HCT116 (cell line): ENCODE data around the gene TRDN. TPM values are rescaled to one million over a fixed set of nuclear protein-coding genes. Genes with fewer than 3 reads are reported as not detected.
A peak's percentile ranks its signal among the peaks of the same experiment; 100 is the strongest.

ENCODE experiments used
- ATAC-seq: fragments of 200-7000 bp; cut with Tn5 transposase; 2 replicates; pipeline ENCODE4 v1.9.1; 2020; ENCODE audit warnings: mild to moderate bottlenecking, moderate library complexity
- BruUV-seq: library from RNA; stranded (reverse); fragments of 400-500 nt; replicated peaks from 2 replicates; lab custom pipeline; 2021; lab: Mats Ljungman, UMichigan
- CTCF ChIA-PET: fragments of 300-600 bp; sonication (Branson Sonifier 250); formaldehyde crosslinking; loops from one replicate; lab custom pipeline; 2021; ENCODE audit warnings: antibody characterized with exemption; lab: Charles Lee
- POLR2A ChIA-PET: fragments of 300-600, 350-600 bp; sonication (Branson Sonifier 250); formaldehyde crosslinking; loops from one replicate; lab custom pipeline; 2021; ENCODE audit warnings: antibody characterized with exemption; lab: Charles Lee
- RAD21 ChIA-PET, 2 experiments: fragments of 300-600 bp; sonication (Branson Sonifier 250); formaldehyde crosslinking; loops; one replicate each; lab custom pipeline; 2023; ENCODE audit warnings: low total read pairs in 2 of 2; ENCODE audit not compliant: uncharacterized antibody in 2 of 2, unreplicated experiment in 2 of 2, low non-redundant PET in 1 of 2; lab: Charles Lee
- DNase-seq: peaks from one replicate; pipeline ENCODE4 v3.0.0-alpha.2; 2010; ENCODE audit warnings: low read depth, low spot score
- H2AFZ ChIP-seq: fragments of 200-600 bp; shearing (Covaris generic), sonication (generic); 2 replicates; pipeline ENCODE4 v1.6.1; 2017; ENCODE audit warnings: low read depth, mixed run types, mixed read lengths, antibody characterized with exemption, low read length; ENCODE audit not compliant: poor library complexity, severe bottlenecking
- H3K27ac ChIP-seq: 2 replicates; pipeline ENCODE4 v1.5.1; 2012; ENCODE audit warnings: low read depth, low read length
- H3K27me3 ChIP-seq: fragments of 200-600 bp; sonication (generic); 2 replicates; pipeline ENCODE4 v1.6.1; 2016; ENCODE audit warnings: mixed run types, low read length, mixed read lengths; ENCODE audit not compliant: insufficient read depth
- H3K36me3 ChIP-seq, 2 experiments: fragments of 200-500 bp in 1 of 2; fragments of 200-600 bp in 1 of 2; sonication (Bioruptor generic) in 1 of 2; sonication (generic) in 1 of 2; 2 replicates each; pipeline versions ENCODE4 v1.5.1 to v1.6.1; 2014 to 2016; ENCODE audit warnings: low read length in 2 of 2, inconsistent platforms in 1 of 2, mixed read lengths in 1 of 2, mixed run types in 1 of 2; ENCODE audit not compliant: insufficient read depth in 2 of 2, control insufficient read depth in 1 of 2
- H3K4me1 ChIP-seq, 2 experiments: fragments of 200-600 bp in 1 of 2; sonication (generic) in 1 of 2; 2 replicates each; pipeline versions ENCODE4 v1.5.1 to v1.6.1; 2012 to 2017; ENCODE audit warnings: low read length in 2 of 2, inconsistent platforms in 1 of 2, mild to moderate bottlenecking in 1 of 2, mixed read lengths in 1 of 2, mixed run types in 1 of 2, moderate library complexity in 1 of 2; ENCODE audit not compliant: insufficient read depth in 2 of 2, control insufficient read depth in 1 of 2
- H3K4me2 ChIP-seq: fragments of 200-600 bp; sonication (generic); 2 replicates; pipeline ENCODE4 v1.6.1; 2017; ENCODE audit warnings: mixed run types, low read length, mixed read lengths
- H3K4me3 ChIP-seq, 2 experiments: fragments of 200-600 bp in 1 of 2; sonication (generic) in 1 of 2; replicated peaks in 1 of 2; 2 replicates each; pipeline ENCODE4 v1.5.1; 2011 to 2016; ENCODE audit warnings: low read length in 2 of 2, control low read depth in 1 of 2, low read depth in 1 of 2, mild to moderate bottlenecking in 1 of 2, mixed read lengths in 1 of 2, mixed run types in 1 of 2
- H3K79me2 ChIP-seq: fragments of 200-600 bp; sonication (generic); 2 replicates; pipeline ENCODE4 v1.6.1; 2017; ENCODE audit warnings: mild to moderate bottlenecking, mixed run types, low read length, moderate library complexity, mixed read lengths; ENCODE audit not compliant: insufficient read depth
- H3K9ac ChIP-seq: fragments of 200-600 bp; sonication (generic); 2 replicates; pipeline ENCODE4 v1.6.1; 2016; ENCODE audit warnings: low read length, mixed read lengths
- H3K9me2 ChIP-seq: fragments of 200-600 bp; sonication (generic), shearing (Covaris generic); 2 replicates; pipeline ENCODE4 v1.6.1; 2017; ENCODE audit warnings: mixed run types, mild to moderate bottlenecking, moderate library complexity; ENCODE audit not compliant: insufficient read depth
- H3K9me3 ChIP-seq, 2 experiments: fragments of 200-500 bp in 1 of 2; fragments of 200-600 bp in 1 of 2; sonication (Bioruptor generic) in 1 of 2; sonication (generic) in 1 of 2; 2 replicates each; pipeline ENCODE4 v1.6.1; 2014 to 2017; ENCODE audit warnings: low read length in 2 of 2, mixed read lengths in 2 of 2, inconsistent platforms in 1 of 2, low read depth in 1 of 2, mild to moderate bottlenecking in 1 of 2, mixed run types in 1 of 2, moderate library complexity in 1 of 2; ENCODE audit not compliant: control insufficient read depth in 1 of 2, insufficient read depth in 1 of 2
- H4K20me1 ChIP-seq: fragments of 200-600 bp; sonication (generic), shearing (Covaris generic); 2 replicates; pipeline ENCODE4 v1.6.1; 2017; ENCODE audit warnings: mixed run types, mild to moderate bottlenecking, moderate library complexity; ENCODE audit not compliant: insufficient read depth
- ATF3 ChIP-seq: IDR thresholded peaks from 2 replicates; pipeline ENCODE4 v1.6.1; 2012
- CTCF ChIP-seq, 3 experiments: fragments of 200-600 bp in 1 of 3; sonication (generic) in 1 of 3; IDR thresholded peaks in 2 of 3; conservative IDR thresholded peaks in 1 of 3; 2 replicates each; pipeline ENCODE4 v1.5.1; 2012 to 2017; ENCODE audit warnings: low read depth in 2 of 3, low read length in 2 of 3, antibody characterized with exemption in 1 of 3, borderline replicate concordance in 1 of 3, control low read depth in 1 of 3, mild to moderate bottlenecking in 1 of 3, mixed read lengths in 1 of 3, mixed run types in 1 of 3, moderate library complexity in 1 of 3; ENCODE audit not compliant: insufficient read depth in 1 of 3
- EGR1 ChIP-seq: IDR thresholded peaks from 2 replicates; pipeline ENCODE4 v1.6.1; 2012; ENCODE audit warnings: low read depth
- EZH2 ChIP-seq: fragments of 200-600 bp; sonication (generic); IDR thresholded peaks from 2 replicates; pipeline ENCODE4 v1.6.1; 2017; ENCODE audit warnings: antibody characterized with exemption, mixed run types
- JUND ChIP-seq: IDR thresholded peaks from 2 replicates; pipeline ENCODE4 v1.6.1; 2012
- RAD21 ChIP-seq: IDR thresholded peaks from 2 replicates; pipeline ENCODE4 v1.6.1; 2012; ENCODE audit warnings: low read depth, mild to moderate bottlenecking
- intact Hi-C: fragments of 100-400 bp; cut with micrococcal nuclease; formaldehyde crosslinking; loops from 2 replicates; pipeline ENCODE4 v1.10.0; 2022
- total RNA-seq: library from RNA; stranded (reverse); gene quantifications from one replicate; pipeline ENCODE4 v1.2.1, GENCODE V29; 2021; ENCODE audit not compliant: unreplicated experiment

Gene TRDN
- total RNA-seq, 1 experiment from 2014 or later, result not detected

- no TSS peak for BruUV-seq
- H3K9me2 ChIP-seq, result no peaks in the 10 kb centered on the region
- H3K4me2 ChIP-seq, result no peak overlapping the region
- H3K36me3 ChIP-seq, result no peaks in the 10 kb centered on the region
- H3K9me3 ChIP-seq, result no peaks in the 10 kb centered on the region
- H4K20me1 ChIP-seq, result no peaks in the 10 kb centered on the region; the same call in 1 of the 2 replicates
- RAD21 ChIA-PET, result no interaction called here
- peaks cover 25% of the 10 kb centered on the region for H3K27me3 ChIP-seq
- no peak overlapping the region for H2AFZ ChIP-seq
- CTCF ChIA-PET, result interaction anchor here (1.4 kb wide), 1 partner anchor 514 kb away, joined by 6 read pairs; no protein-coding TSS in a partner anchor
- POLR2A ChIA-PET, result no interaction called here
- ATAC-seq, result no peak
- no peaks in the 10 kb centered on the region for H3K79me2 ChIP-seq
- intact Hi-C loops, result no loop called here
- DNase-seq, result no peak
- H3K27ac ChIP-seq, result no peak overlapping the region
- H3K4me1 ChIP-seq, result no peaks in the 10 kb centered on the region
- H3K4me3 ChIP-seq, result no peak overlapping the region
- no peak overlapping the region for H3K9ac ChIP-seq
- no peak for TF ChIP-seq ATF3
- no peak for TF ChIP-seq JUND
These were observed 253.0 kb downstream of the TRDN start for GRCh38 chr6:123383718-123384117.

GRCh38 chr6:123380257-123380656, 256.5 kb downstream of the TRDN start:
- no peaks in the 10 kb centered on the region for H3K9me2 ChIP-seq
- H4K20me1 ChIP-seq, result no peaks in the 10 kb centered on the region; the same call in 1 of the 2 replicates
- intact Hi-C loops, result loop anchor here (1.0 kb wide), 1 partner anchor 511 kb away; no protein-coding TSS in a partner anchor
- H3K27ac ChIP-seq, result no peak overlapping the region
- no TSS peak for BruUV-seq
- no peaks in the 10 kb centered on the region for H3K79me2 ChIP-seq
- no peaks in the 10 kb centered on the region for H3K4me1 ChIP-seq
- H3K36me3 ChIP-seq, result no peaks in the 10 kb centered on the region
- no peaks in the 10 kb centered on the region for H3K9me3 ChIP-seq
- no peak overlapping the region for H3K9ac ChIP-seq
- ATAC-seq, result peak; percentile 90
- no peak overlapping the region for H2AFZ ChIP-seq
- ChIA-PET CTCF (interaction anchor here (0.6 to 2.4 kb wide), 6 partner anchors 10 to 511 kb away, joined by 3 to 41 read pairs (median 3); no protein-coding TSS in a partner anchor), POLR2A (no interaction called here), RAD21 (interaction anchor here in 1 of 2 experiments (1.7 kb wide), 1 partner anchor 511 kb away, joined by 4 read pairs; no protein-coding TSS in a partner anchor)
- no peak overlapping the region for H3K4me2 ChIP-seq
- peaks cover 26% of the 10 kb centered on the region for H3K27me3 ChIP-seq
- TF ChIP-seq EGR1 (no peak), RAD21 (peak; percentile 42), EZH2 (no peak), CTCF (IDR thresholded peaks at IDR 0.05 in 2 of 3, conservative IDR thresholded peaks at IDR 0.05 in 1 of 3; ENCODE audit: borderline replicate concordance in 1 of 3, insufficient read depth in 1 of 3, low read depth in 2 of 3, low read length in 2 of 3) (peak; percentile 12 to 43 (median 29); a peak in 4 of 6 replicates)
- H3K4me3 ChIP-seq, result no peak overlapping the region
- DNase-seq, result no peak
